Glutamatergic neuron (in vitro differentiated cells): ENCODE data around the gene B4GALNT4. TPM values are rescaled to one million over a fixed set of nuclear protein-coding genes. Genes with fewer than 3 reads are reported as not detected.

Experiments
- DNase-seq: peaks from one replicate; pipeline ENCODE4 v3.0.0; 2022
- H3K27ac Mint-ChIP-seq: one replicate; pipeline ENCODE4 v1.8.0; 2020; ENCODE audit warnings: mild to moderate bottlenecking, mixed read lengths, inconsistent platforms; ENCODE audit not compliant: unreplicated experiment
- H3K27me3 Mint-ChIP-seq: one replicate; pipeline ENCODE4 v1.8.0; 2020; ENCODE audit warnings: mild to moderate bottlenecking, moderate library complexity, mixed read lengths, inconsistent platforms; ENCODE audit not compliant: unreplicated experiment
- H3K36me3 Mint-ChIP-seq: one replicate; pipeline ENCODE4 v1.8.0; 2020; ENCODE audit warnings: mild to moderate bottlenecking, mixed read lengths, inconsistent platforms; ENCODE audit not compliant: unreplicated experiment
- H3K4me1 Mint-ChIP-seq: one replicate; pipeline ENCODE4 v1.8.0; 2020; ENCODE audit warnings: mild to moderate bottlenecking, low read depth, mixed read lengths, inconsistent platforms; ENCODE audit not compliant: unreplicated experiment
- H3K4me3 Mint-ChIP-seq: one replicate; pipeline ENCODE4 v1.8.0; 2020; ENCODE audit warnings: mild to moderate bottlenecking, mixed read lengths, inconsistent platforms; ENCODE audit not compliant: unreplicated experiment
- H3K9me3 Mint-ChIP-seq: one replicate; pipeline ENCODE4 v1.8.0; 2020; ENCODE audit warnings: mild to moderate bottlenecking, moderate library complexity, mixed read lengths, inconsistent platforms; ENCODE audit not compliant: unreplicated experiment
- total RNA-seq: library from RNA; stranded (reverse); fragmentation: NEBNext Ultra II Directional; extraction: Animal tissue kit (Norgen Biotek cat#: 25700); gene quantifications from one replicate; pipeline ENCODE4 v1.2.1, GENCODE V29; 2021; ENCODE audit not compliant: unreplicated experiment
- TF ChIP-seq, protein P1 (sequence below): fragments of 200-600 bp; sonication (generic); IDR thresholded peaks from one replicate; pipeline ENCODE4 v1.5.0; 2021; ENCODE audit not compliant: partially characterized antibody, unreplicated experiment

The B4GALNT4 gene
- total RNA-seq, 1 donor from 2014 or later, result 418 TPM

DNA sequence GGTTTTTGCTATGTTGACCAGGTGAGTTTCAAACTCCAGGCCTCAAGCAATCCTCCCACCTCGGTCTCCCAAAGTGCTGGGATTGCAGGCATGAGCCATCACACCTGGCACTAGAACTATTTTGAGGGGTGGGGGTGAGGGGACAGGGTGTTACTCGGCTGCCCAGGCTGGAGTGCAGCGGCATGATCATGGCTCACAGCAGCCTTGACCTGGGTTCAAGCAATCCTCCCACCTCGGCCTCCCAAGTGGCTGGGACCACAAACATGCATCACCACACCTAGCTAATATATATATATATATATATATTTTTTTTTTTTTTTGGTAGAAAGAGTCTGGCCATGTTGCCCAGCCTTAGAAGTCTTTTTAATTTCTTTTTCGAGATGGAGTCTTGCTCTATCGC is 31.6 kb upstream of the B4GALNT4 start:
- Mint-ChIP-seq H3K4me3 (no peak overlapping the region), H3K27ac (no peak overlapping the region), H3K27me3 (peaks cover 3% of the 10 kb centered on the region), H3K4me1 (peaks cover 7% of the 10 kb centered on the region), H3K36me3 (no peaks in the 10 kb centered on the region), H3K9me3 (peaks cover 1% of the 10 kb centered on the region)
- DNase-seq, result no peak
- TF ChIP-seq, protein P1, sequence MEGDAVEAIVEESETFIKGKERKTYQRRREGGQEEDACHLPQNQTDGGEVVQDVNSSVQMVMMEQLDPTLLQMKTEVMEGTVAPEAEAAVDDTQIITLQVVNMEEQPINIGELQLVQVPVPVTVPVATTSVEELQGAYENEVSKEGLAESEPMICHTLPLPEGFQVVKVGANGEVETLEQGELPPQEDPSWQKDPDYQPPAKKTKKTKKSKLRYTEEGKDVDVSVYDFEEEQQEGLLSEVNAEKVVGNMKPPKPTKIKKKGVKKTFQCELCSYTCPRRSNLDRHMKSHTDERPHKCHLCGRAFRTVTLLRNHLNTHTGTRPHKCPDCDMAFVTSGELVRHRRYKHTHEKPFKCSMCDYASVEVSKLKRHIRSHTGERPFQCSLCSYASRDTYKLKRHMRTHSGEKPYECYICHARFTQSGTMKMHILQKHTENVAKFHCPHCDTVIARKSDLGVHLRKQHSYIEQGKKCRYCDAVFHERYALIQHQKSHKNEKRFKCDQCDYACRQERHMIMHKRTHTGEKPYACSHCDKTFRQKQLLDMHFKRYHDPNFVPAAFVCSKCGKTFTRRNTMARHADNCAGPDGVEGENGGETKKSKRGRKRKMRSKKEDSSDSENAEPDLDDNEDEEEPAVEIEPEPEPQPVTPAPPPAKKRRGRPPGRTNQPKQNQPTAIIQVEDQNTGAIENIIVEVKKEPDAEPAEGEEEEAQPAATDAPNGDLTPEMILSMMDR, result no peak

DNA sequence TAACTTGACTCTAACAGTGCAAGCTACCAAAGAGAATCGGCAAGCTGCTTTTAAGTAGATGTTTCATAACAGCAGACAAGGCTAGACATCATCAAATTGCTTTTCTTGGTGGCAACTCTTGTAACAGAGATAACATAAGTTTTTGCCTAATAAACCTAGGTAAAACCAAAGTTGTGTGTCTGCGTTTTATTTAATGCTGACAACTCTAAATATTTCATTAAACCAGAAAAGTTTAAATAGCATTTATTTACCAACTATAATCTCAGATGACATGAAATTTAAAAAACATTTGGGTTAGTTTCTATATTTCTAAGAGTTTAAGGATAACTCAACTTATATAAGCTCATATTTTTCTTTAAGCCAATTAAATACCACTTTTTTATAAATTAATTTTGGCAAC is 29.3 kb upstream of the B4GALNT4 start:
- H3K27me3 Mint-ChIP-seq, result peaks cover 1% of the 10 kb centered on the region
- no peaks in the 10 kb centered on the region for H3K36me3 Mint-ChIP-seq
- no peak for DNase-seq
- H3K9me3 Mint-ChIP-seq, result no peaks in the 10 kb centered on the region
- no peak overlapping the region for H3K27ac Mint-ChIP-seq
- H3K4me3 Mint-ChIP-seq, result no peak overlapping the region
- TF ChIP-seq, protein P1, result no peak
- H3K4me1 Mint-ChIP-seq, result peaks cover 2% of the 10 kb centered on the region

DNA sequence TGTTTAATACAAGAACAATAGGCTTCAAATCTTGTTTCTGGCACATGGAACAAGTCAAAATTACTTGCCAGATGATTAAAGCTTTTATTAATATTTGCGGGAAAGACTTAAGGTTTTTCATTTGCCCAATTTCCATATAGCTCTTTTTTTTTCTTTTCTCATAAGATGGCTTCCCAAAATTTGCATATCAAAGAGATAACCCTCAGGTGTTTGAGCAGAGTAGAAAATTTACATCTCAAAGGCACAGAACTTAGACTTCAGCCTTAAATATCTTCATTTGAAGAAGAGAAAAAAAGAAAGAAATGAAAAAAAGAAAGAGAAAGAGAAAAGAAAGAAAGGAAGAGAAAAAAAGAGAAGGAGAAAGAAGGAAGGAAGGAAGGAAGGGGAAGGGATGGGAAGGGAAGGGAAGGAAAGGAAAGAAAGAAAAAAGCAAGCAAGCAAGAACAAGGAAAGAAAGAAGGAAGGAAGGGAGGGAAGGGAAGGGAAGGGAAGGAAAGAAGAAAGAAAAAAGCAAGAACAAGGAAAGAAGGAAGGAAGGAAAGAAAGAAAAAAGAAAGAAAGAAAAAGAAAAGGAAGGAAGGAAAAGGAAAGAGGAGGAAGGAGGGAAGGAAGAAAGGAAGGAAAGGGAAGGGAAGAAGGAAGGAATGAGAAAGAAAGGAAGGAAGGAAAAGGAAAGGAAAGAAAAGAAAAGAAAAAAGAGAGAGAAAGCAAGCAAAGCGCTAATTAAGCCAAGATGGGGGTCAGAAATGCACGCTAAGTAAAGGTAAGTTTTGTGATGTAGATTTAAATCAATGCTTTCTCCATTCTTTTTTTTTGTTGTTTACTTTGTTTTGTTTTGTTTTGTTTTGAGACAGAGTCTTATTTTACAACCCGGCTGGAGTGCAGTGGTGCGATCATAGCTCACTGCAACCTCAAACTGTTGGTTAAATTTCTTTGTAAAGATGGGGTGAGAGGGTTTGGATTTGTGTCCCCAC is 28.5 kb upstream of the B4GALNT4 start:
- Mint-ChIP-seq H3K36me3 (no peaks in the 10 kb centered on the region), H3K9me3 (no peaks in the 10 kb centered on the region), H3K27me3 (peaks cover 1% of the 10 kb centered on the region), H3K4me1 (peaks cover 2% of the 10 kb centered on the region), H3K27ac (no peak overlapping the region), H3K4me3 (no peak overlapping the region)
- TF ChIP-seq, protein P1, result no peak
- DNase-seq, result no peak

DNA sequence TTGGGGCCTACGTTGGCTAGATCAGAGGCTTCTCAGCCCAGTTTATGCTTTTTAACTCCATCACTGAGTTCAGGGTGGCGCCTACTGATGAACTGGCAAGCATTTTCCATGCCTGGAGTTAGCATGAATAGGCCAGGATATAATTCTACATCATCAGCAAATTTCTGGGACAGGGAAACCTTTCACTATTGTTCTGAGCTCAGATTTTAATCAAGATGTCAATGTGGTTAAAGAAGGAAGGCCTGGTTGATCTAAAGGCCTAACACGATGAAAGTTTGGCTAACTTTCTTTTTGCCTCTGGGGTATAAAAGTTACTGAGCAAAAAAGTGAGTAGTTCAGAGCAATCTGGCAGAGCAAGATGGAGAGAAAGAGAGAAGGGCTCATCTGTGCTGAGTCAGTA is 27.0 kb upstream of the B4GALNT4 start:
- H3K27me3 Mint-ChIP-seq, result peaks cover 1% of the 10 kb centered on the region
- no peaks in the 10 kb centered on the region for H3K36me3 Mint-ChIP-seq
- H3K27ac Mint-ChIP-seq, result no peak overlapping the region
- peaks cover 2% of the 10 kb centered on the region for H3K4me1 Mint-ChIP-seq
- no peaks in the 10 kb centered on the region for H3K9me3 Mint-ChIP-seq
- DNase-seq, result no peak
- H3K4me3 Mint-ChIP-seq, result no peak overlapping the region
- TF ChIP-seq, protein P1, result no peak
